Measurements from ENCODE around the gene CABP1.

Gene CABP1

DNA sequence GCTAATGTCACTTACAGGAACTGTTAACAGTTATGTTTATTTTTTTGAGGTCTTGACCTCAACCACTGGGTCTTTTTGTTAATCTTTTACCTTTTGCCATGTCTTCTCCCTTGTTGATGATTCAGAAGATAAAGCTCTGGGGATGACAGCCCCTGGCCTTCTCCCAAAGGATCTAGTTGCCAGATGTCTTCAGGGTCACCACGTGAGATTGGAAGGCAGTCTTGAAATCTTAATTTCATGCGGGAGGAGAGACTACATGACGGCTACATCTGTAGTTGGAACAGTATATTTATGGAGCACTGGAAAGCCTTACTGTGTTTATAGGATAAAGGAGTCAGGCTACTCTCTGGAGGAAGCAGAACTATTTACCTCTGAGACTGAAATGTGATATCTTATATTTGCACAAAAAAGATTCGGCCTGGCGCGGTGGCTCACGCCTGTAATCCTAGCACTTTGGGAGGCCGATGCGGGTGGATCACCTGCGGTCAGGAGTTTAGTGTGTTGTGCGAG, 52.2 kb downstream of the CABP1 start:
- TF ChIP-seq, protein P1, sequence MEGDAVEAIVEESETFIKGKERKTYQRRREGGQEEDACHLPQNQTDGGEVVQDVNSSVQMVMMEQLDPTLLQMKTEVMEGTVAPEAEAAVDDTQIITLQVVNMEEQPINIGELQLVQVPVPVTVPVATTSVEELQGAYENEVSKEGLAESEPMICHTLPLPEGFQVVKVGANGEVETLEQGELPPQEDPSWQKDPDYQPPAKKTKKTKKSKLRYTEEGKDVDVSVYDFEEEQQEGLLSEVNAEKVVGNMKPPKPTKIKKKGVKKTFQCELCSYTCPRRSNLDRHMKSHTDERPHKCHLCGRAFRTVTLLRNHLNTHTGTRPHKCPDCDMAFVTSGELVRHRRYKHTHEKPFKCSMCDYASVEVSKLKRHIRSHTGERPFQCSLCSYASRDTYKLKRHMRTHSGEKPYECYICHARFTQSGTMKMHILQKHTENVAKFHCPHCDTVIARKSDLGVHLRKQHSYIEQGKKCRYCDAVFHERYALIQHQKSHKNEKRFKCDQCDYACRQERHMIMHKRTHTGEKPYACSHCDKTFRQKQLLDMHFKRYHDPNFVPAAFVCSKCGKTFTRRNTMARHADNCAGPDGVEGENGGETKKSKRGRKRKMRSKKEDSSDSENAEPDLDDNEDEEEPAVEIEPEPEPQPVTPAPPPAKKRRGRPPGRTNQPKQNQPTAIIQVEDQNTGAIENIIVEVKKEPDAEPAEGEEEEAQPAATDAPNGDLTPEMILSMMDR (IDR thresholded peaks at IDR 0.05; ENCODE audit: borderline replicate concordance, control extremely low read depth, extremely low read depth, insufficient read depth, missing control alignments) = no peak
- no peak for DNase-seq (ENCODE audit: low spot score)
- in situ Hi-C loops (cut with MboI; ENCODE audit: low sequenced_read_pairs, unreplicated experiment) = no loop called here

DNA sequence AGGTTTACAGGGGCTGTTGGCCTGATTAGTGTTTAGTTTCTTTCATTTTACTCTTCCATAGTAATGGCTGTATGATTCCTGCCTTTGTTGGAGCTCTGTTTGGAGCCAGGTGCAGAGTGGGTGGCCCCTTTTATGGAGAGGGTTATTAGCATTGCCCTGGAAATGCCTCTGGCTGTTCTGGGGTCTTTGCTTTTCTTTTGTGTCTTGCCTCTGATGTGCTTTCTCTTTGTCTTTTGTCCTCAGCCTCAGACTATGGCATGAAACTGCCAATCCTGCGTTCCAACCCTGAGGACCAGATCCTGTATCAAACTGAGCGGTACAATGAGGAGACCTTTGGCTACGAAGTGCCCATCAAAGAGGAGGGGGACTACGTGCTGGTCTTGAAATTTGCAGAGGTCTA, 53.4 kb downstream of the CABP1 start:
- in situ Hi-C loops (cut with MboI; ENCODE audit: low sequenced_read_pairs, unreplicated experiment) = no loop called here
- TF ChIP-seq, protein P1 (IDR thresholded peaks at IDR 0.05; ENCODE audit: borderline replicate concordance, control extremely low read depth, extremely low read depth, insufficient read depth, missing control alignments) = no peak
- no peak for DNase-seq (ENCODE audit: low spot score)

DNA sequence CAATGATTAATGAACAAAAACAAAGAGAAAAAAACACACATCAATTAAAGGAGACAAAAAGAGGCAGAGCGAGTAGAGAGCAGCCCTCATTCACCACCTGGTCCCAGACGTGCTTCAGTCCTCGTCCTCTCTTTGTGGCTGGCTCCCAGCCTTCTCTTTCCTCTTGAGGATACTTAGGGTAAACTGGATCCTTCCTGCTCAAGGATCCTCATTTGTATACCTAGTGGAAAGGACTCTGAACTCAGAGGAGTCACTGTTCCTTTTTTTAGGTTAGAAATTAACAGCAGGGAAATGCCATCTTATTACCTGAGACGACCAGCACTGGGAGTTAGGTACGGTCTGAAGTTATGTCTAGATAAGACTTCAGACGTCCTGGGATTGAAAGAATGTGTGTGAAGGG, 56.2 kb downstream of the CABP1 start:
- TF ChIP-seq, protein P1 (IDR thresholded peaks at IDR 0.05; ENCODE audit: borderline replicate concordance, control extremely low read depth, extremely low read depth, insufficient read depth, missing control alignments) = no peak
- DNase-seq (ENCODE audit: low spot score) = no peak
- in situ Hi-C loops (cut with MboI; ENCODE audit: low sequenced_read_pairs, unreplicated experiment) = no loop called here

DNA sequence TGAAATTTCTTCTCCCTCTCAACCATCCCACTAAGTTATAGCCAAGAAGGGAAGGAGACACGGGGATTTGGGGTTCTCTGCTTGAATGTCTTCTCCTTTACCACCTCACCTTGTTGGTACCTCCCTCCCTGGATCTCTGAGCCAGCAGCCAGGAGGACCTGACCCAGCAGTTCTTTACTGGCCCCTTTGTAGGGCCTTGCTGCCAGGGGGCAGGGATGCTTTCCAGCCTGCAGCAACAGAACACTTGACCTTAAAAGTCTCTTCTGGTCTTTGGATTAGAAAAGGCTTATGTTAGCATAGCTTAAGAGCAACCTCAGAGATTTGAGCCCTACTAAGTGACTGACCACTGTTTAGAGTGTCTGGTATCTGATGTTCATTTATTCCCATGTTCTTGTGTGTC, 56.9 kb downstream of the CABP1 start:
- TF ChIP-seq, protein P1 (IDR thresholded peaks at IDR 0.05; ENCODE audit: borderline replicate concordance, control extremely low read depth, extremely low read depth, insufficient read depth, missing control alignments) = no peak
- in situ Hi-C loops (cut with MboI; ENCODE audit: low sequenced_read_pairs, unreplicated experiment) = no loop called here
- no peak for DNase-seq (ENCODE audit: low spot score)

DNA sequence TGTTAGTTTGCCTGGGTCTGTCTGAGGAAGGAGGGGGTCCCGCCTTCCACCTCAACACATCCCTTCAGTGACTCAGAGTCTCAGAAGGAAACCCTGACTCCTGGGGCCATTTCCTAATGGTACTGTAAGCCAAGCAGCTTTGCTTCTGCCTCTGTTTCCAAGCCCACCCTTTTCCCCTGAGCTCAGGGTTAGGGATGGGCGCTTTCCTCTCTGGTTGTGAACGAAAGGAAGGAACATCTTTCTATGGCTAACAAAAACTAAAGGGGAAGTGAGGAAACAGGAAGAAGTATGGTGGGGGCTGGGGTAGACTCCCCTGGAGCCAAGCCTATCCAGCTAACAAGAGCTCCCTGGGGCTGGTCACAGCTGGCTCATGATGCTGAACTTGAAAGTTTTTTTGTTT, 58.2 kb downstream of the CABP1 start:
- in situ Hi-C loops (cut with MboI; ENCODE audit: low sequenced_read_pairs, unreplicated experiment) = no loop called here
- no peak for DNase-seq (ENCODE audit: low spot score)
- TF ChIP-seq, protein P1 (IDR thresholded peaks at IDR 0.05; ENCODE audit: borderline replicate concordance, control extremely low read depth, extremely low read depth, insufficient read depth, missing control alignments) = no peak

DNA sequence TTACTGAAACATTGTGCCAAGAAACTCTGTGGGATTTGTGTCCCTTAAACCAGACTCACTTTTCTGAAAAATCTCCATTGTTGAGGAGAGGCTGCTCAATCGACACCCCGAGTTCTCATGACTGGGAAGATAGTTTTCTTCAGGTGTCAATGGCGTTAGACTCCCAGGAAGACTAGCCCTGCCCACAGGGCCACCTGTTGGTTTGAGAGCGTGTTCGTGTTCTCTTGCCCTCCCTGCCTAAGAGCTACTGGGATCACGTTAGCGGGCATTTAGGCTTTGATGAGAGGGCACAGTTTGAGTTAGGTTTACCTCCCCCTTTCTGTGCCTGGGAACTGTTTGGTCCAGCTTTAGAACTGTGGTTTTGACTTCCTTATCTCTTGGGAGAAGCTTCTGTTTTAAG, 59.1 kb downstream of the CABP1 start:
- in situ Hi-C loops (cut with MboI; ENCODE audit: low sequenced_read_pairs, unreplicated experiment) = no loop called here
- TF ChIP-seq, protein P1 (IDR thresholded peaks at IDR 0.05; ENCODE audit: borderline replicate concordance, control extremely low read depth, extremely low read depth, insufficient read depth, missing control alignments) = no peak
- DNase-seq (ENCODE audit: low spot score) = no peak

DNA sequence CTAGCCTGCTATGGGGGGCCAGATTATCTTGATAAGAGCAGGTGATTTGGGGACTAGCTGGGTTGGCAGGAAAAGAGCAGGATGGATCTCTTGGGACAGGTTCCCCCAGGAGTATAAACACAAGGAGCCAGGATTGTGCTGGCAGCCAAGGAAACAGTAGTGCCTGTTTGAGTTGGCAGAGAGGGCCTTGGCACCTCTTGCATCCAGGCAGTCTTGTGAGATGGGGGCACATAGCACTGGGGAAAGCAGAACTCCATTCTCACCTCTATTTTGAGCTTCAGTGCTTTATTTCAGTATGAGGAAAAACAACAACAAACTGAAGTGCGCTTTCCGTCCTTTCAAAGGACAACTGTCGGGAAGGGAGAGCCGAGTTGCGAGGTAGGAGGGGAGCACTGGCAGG, 60.5 kb downstream of the CABP1 start:
- TF ChIP-seq, protein P1 (IDR thresholded peaks at IDR 0.05; ENCODE audit: borderline replicate concordance, control extremely low read depth, extremely low read depth, insufficient read depth, missing control alignments) = no peak
- in situ Hi-C loops (cut with MboI; ENCODE audit: low sequenced_read_pairs, unreplicated experiment) = no loop called here
- no peak for DNase-seq (ENCODE audit: low spot score)
